Skeletal muscle satellite cell (primary cell): ENCODE results near the gene SHMT2.

Source experiments
- H3K27me3 ChIP-seq: 2 replicates; pipeline ENCODE4 v1.7.0; 2013; ENCODE audit warnings: low read length; ENCODE audit not compliant: control insufficient read depth, insufficient read depth
- H3K36me3 ChIP-seq: 2 replicates; pipeline ENCODE4 v1.7.0; 2013; ENCODE audit warnings: mild to moderate bottlenecking, control low read depth, low read length; ENCODE audit not compliant: insufficient read depth
- H3K4me1 ChIP-seq: 2 replicates; pipeline ENCODE4 v1.7.0; 2013; ENCODE audit warnings: low read length; ENCODE audit not compliant: control insufficient read depth, insufficient read depth
- H3K4me2 ChIP-seq: 2 replicates; pipeline ENCODE4 v1.7.0; 2013; ENCODE audit warnings: mild to moderate bottlenecking, low read length
- H3K4me3 ChIP-seq: 2 replicates; pipeline ENCODE4 v1.7.0; 2013; ENCODE audit warnings: low read length
- H3K9ac ChIP-seq: 2 replicates; pipeline ENCODE4 v1.7.0; 2013; ENCODE audit warnings: mild to moderate bottlenecking, low read depth, low read length, moderate library complexity
- H3K9me3 ChIP-seq: replicated peaks from 2 replicates; pipeline ENCODE4 v1.7.0; 2013; ENCODE audit warnings: mild to moderate bottlenecking, control low read depth, low read length

Gene SHMT2

DNA sequence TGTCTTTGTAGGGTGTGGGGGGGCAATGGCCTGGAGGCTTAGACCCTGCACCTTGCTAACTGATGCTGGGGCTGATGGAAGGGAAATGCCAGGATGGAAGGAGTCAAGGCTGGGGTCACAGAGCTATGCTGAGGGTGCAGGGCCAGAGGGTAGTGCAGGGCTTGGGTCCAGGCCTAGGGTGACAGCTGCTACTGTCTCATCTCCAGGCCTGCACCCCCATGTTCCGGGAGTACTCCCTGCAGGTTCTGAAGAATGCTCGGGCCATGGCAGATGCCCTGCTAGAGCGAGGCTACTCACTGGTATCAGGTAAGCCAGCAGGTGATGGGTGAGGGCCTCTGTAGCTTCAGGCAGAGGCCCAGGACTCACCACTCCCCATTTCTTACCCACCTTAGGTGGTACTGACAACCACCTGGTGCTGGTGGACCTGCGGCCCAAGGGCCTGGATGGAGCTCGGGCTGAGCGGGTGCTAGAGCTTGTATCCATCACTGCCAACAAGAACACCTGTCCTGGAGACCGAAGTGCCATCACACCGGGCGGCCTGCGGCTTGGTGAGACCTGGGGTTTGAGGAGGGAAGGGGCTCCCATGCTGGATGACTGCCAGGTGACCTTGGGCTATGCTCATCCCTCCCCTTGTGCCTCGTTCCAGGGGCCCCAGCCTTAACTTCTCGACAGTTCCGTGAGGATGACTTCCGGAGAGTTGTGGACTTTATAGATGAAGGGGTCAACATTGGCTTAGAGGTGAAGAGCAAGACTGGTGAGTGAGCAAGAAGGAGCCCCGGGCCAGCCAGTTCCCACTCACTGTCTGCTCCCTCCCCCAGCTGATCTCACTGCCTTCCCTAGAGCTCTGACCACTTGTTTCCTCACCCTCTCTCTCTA, 4.1 kb downstream of the SHMT2 start:
- H3K36me3 ChIP-seq: peaks cover 45% of the 10 kb centered on the region
- no peaks in the 10 kb centered on the region for H3K9me3 ChIP-seq
- no peaks in the 10 kb centered on the region for H3K27me3 ChIP-seq
- H3K4me2 ChIP-seq: no peak overlapping the region
- H3K4me1 ChIP-seq: peaks cover 49% of the 10 kb centered on the region
- no peak overlapping the region for H3K4me3 ChIP-seq
- no peak overlapping the region for H3K9ac ChIP-seq

DNA sequence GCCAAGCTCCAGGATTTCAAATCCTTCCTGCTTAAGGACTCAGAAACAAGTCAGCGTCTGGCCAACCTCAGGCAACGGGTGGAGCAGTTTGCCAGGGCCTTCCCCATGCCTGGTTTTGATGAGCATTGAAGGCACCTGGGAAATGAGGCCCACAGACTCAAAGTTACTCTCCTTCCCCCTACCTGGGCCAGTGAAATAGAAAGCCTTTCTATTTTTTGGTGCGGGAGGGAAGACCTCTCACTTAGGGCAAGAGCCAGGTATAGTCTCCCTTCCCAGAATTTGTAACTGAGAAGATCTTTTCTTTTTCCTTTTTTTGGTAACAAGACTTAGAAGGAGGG, 4.7 kb downstream of the SHMT2 start:
- Histone ChIP-seq H3K9ac (no peak overlapping the region), H3K9me3 (no peaks in the 10 kb centered on the region), H3K4me2 (no peak overlapping the region), H3K4me1 (peaks cover 48% of the 10 kb centered on the region), H3K36me3 (peaks cover 45% of the 10 kb centered on the region), H3K4me3 (no peak overlapping the region), H3K27me3 (no peaks in the 10 kb centered on the region)

DNA sequence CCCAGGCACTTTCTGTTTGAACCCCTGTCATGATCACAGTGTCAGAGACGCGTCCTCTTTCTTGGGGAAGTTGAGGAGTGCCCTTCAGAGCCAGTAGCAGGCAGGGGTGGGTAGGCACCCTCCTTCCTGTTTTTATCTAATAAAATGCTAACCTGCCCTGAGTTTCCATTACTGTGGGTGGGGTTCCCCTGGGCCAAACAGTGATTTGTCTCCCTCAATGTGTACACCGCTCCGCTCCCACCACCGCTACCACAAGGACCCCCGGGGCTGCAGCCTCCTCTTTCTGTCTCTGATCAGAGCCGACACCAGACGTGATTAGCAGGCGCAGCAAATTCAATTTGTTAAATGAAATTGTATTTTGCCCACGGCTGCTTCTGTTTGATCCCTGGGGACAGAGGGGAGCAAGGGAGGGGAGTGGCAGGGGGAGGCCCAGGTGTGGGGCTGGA, 5.1 kb downstream of the SHMT2 start:
- Histone ChIP-seq H3K27me3 (no peaks in the 10 kb centered on the region), H3K36me3 (peaks cover 45% of the 10 kb centered on the region), H3K9ac (no peak overlapping the region), H3K4me3 (no peak overlapping the region), H3K4me2 (no peak overlapping the region), H3K4me1 (peaks cover 50% of the 10 kb centered on the region), H3K9me3 (no peaks in the 10 kb centered on the region)

DNA sequence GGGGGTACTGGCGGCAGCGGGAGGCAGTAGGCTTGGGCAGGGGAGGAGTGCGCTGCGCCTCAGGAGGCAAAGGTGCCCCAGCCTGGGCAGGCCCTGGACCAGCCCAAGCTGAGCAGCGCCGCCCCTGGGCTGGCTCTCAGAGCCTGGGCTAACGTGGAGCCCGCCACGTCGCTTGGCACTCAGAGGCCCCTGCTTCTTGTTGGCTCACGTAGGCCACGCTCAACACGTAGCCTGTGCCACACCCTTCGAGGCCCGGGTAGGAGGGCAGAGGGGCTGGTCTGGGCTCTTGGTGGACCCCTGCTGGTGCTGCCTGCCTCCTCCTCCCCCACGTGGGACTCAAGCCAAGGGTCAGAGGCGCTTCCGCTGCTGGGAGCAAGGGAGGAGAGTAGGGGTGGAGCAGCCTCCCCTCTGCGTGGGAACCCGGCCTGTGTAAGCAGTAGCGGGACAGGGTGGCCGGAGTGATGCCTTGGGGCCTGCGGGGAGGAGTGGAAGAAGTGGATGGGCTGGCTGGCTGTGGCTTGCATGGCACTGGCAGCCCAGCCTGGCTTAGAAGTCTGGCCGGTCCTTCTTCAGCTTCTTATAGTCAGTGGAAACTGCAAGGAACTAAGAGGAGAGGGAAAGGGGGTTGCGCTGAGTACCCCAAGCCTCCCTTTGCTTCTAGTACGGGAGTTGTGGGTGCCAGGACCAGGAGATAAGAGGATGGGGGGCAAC, 5.7 kb downstream of the SHMT2 start:
- Histone ChIP-seq H3K27me3 (no peaks in the 10 kb centered on the region), H3K36me3 (peaks cover 45% of the 10 kb centered on the region), H3K4me3 (no peak overlapping the region), H3K9ac (no peak overlapping the region), H3K4me2 (no peak overlapping the region), H3K9me3 (no peaks in the 10 kb centered on the region), H3K4me1 (peaks cover 56% of the 10 kb centered on the region)

DNA sequence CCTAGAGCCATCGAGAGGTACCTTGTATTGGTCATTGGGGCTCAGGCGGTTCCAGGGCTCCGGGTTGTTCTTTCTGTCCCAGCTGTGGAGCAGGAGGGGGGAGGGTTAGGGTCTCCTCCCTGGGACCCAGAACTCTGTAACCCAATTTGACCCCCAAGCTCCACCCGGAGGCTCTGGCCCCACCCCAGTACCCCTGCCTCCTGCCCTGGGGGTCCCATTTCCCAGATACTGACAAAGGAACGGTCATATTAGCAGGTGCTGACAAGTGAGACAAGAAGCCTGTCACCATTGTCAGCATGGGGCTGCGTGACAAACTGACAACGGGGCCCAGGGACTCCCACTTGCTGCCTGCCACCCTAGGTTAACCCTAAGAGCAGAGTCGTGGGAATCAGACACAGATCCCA, 6.2 kb downstream of the SHMT2 start:
- Histone ChIP-seq H3K4me3 (no peak overlapping the region), H3K36me3 (peaks cover 45% of the 10 kb centered on the region), H3K4me1 (peaks cover 60% of the 10 kb centered on the region), H3K4me2 (no peak overlapping the region), H3K9ac (no peak overlapping the region), H3K9me3 (no peaks in the 10 kb centered on the region), H3K27me3 (no peaks in the 10 kb centered on the region)

DNA sequence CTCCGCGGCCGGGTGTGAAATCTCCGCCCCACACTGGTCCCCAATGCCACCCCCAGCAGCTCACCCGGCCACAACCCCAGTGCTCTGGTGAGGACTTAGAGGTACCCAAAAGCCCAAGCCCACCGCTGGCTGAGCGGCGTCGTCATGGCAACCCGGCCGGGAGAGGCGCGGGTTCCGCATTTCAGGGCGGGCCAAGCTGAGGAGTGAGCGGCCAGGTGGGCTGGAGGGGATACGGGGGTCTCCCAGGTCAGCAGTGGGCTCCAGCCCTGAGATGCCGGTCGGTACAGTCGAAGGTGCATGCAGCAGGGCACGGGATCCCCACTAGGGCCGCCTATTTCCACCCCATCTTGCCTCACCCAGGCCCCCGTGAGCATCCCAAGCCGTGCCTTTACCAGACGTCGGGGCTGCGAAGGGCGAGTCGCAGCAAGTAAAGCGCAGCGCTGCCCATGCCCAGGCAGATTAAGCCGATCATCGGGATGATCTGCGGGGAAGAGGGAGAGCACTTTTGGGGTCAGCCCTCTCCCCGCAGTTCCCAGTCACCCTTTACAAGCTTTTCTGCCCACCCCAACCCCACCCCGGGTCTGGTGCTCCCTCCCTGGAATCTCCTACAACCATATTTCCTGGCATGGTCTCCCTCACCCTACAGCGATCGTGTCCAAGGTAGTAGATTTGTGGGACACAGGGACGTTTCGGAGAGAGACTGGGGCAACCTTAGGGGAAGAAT, 6.9 kb downstream of the SHMT2 start:
- H3K4me1 ChIP-seq: peaks cover 58% of the 10 kb centered on the region
- no peak overlapping the region for H3K4me3 ChIP-seq
- no peak overlapping the region for H3K9ac ChIP-seq

DNA sequence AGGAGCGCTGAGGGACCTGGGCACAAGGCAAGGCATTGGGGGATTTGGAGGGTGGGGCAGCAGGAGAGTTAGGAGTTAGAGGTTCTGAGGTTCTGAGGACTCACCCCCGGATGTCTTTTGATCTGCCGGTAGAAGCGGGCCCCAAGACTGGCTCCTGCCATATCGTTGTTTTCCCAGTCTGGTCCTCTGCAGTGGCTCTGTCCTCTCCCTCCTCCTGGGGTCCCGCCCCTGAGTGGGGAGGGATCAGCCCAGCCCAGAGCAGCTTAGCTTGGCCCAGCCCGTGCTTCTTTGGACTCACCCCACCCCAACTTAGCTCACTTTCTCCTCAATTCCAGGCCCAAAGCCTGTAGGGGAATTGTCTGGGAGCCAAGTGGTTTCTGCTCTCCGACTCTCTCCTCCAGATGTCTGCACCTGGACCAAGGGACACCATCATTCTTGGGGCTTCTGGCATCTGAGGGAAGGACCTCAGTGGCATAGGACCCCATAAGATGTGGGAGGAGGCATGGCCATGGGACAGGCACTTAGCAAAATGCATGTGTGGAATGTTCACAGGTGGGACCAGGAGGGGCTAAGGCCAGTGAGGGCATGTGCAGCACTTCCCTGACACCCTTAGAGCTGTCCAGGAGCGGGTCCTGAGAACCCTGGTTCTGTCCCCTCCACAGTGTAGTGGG, 7.5 kb downstream of the SHMT2 start:
- peaks cover 34% of the 10 kb centered on the region for H3K36me3 ChIP-seq
- no peak overlapping the region for H3K4me2 ChIP-seq
- H3K4me3 ChIP-seq: no peak overlapping the region
- peaks cover 58% of the 10 kb centered on the region for H3K4me1 ChIP-seq
- H3K9ac ChIP-seq: no peak overlapping the region
- H3K27me3 ChIP-seq: peaks cover 8% of the 10 kb centered on the region
- H3K9me3 ChIP-seq: no peaks in the 10 kb centered on the region

More for the DNA sequence above, 6.9 kb downstream of the SHMT2 start:
- Histone ChIP-seq H3K36me3 (peaks cover 41% of the 10 kb centered on the region), H3K27me3 (peaks cover 1% of the 10 kb centered on the region), H3K4me2 (no peak overlapping the region), H3K9me3 (no peaks in the 10 kb centered on the region)

DNA sequence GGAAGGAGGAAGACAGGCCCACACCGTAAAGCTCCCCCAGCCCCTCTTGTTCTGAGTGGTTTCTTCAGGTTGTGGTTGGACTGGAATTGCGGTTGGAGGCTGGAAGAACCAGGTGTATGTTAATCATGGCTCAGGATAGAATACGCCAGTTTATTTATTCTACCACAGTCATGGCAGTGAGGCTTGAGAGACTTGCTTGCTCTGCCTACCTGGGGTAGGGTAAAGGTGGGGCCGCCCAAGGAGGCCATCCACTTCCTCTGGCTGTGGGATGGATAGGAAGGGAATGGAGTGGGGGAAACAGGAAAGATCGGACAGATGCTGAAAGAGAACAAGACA, 8.1 kb downstream of the SHMT2 start:
- Histone ChIP-seq H3K27me3 (peaks cover 12% of the 10 kb centered on the region), H3K4me1 (peaks cover 56% of the 10 kb centered on the region)

DNA sequence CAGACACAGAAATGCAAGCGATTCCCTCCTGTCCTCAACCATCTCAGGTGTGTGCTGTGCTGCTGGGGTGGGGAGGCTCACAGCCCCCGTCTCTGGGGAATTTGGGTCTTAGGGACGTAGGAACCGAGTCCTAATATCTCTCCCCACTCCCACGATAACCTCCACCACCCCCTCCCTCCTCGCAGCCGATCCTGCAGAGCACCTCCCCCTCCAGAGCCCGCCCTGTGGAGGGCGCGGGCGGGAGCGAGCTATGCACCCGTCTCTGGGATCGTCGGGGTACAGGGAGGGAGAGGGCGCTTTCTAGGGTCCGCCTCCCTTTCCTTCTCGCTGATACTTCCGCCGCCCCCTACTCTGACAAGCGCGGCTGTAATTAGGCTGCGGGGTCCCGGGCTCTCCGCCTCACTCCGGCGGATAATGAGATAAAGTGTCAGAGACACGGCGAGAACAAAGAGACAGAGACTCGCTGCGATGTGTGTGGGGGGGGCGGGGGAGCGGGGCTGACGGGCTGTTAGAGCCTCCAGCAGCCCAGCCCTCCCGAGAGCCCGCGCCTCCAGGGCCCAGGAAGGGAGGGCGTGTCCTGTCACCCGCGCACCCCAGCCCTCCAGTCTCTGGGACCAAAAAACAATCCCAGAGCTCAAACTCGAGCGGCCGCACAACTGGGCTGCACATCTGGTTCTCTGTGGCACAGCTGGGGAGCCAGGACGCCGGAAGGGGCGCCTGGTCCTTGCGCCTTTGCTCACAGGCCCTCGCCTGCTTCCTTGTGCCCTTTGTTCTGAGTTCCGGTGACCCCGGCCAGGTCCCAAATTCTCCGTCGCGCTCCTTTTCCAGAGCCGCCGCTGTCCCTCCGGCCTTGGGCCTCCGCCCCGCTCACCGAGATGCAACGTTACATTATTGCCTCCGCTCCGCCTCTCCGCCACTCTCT, 8.7 kb downstream of the SHMT2 start:
- H3K4me1 ChIP-seq: peaks cover 59% of the 10 kb centered on the region
- H3K36me3 ChIP-seq: peaks cover 22% of the 10 kb centered on the region
- H3K9ac ChIP-seq: peak overlapping the region; percentile 33
- no peaks in the 10 kb centered on the region for H3K9me3 ChIP-seq
- peaks cover 12% of the 10 kb centered on the region for H3K27me3 ChIP-seq
- peak overlapping the region; percentile 99 for H3K4me2 ChIP-seq
- H3K4me3 ChIP-seq: peak overlapping the region; percentile 63

More for the DNA sequence above, 8.1 kb downstream of the SHMT2 start:
- H3K9ac ChIP-seq: no peak overlapping the region
- H3K4me3 ChIP-seq: no peak overlapping the region
- no peak overlapping the region for H3K4me2 ChIP-seq
- peaks cover 29% of the 10 kb centered on the region for H3K36me3 ChIP-seq
- H3K9me3 ChIP-seq: no peaks in the 10 kb centered on the region

DNA sequence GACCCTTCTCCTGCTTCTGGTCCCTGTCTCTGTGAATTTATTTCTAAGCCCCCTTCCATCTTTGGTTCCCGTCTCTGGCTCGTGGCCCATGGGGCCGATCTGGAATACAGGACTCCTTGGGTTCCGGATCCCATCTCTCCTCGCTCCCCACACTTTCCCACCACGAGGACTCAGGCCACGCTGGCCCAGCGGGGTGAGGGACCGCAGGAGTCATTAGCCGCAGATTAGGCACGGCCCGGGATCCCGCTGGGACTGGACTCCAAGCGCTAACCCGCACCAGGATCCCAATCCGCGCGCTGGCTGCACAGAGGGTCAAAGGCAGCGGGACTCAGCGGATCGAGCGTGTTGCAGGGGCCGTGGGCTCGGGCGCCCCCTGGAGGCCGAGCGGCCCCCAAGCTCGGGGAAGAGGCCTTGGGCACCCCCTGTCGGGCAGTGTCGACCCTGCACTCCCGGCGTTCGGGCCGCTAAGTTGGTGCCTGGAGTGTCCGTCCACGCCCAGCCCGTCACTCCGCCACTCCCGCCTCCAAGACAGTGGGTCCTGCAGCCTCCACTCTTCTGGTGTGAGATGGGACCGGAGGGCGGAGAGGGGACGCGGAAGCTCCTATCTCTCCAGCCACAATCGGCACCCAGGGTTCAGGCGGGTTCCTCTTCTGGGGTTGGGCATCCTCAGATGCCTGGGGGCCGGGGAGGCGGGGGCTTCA, 9.5 kb downstream of the SHMT2 start:
- H3K4me1 ChIP-seq: peaks cover 55% of the 10 kb centered on the region
- peaks cover 12% of the 10 kb centered on the region for H3K27me3 ChIP-seq
- H3K4me2 ChIP-seq: peak overlapping the region; percentile 99
- peak overlapping the region; percentile 79 for H3K9ac ChIP-seq
- H3K4me3 ChIP-seq: peak overlapping the region; percentile 85
- no peaks in the 10 kb centered on the region for H3K9me3 ChIP-seq
- peaks cover 14% of the 10 kb centered on the region for H3K36me3 ChIP-seq
